MCF 10A (cell line): Measurements from ENCODE around the gene OR10R2. TPM values are rescaled to one million over a fixed set of nuclear protein-coding genes. Genes with fewer than 3 reads are reported as not detected.
A peak's percentile ranks its signal among the peaks of the same experiment; 100 is the strongest.

Experiments used
- BruUV-seq: library from RNA; stranded (reverse); fragments of 400-500 nt; replicated peaks from 2 replicates; lab custom pipeline; 2021; lab: Mats Ljungman, UMichigan
- CTCF ChIA-PET: fragments of 300-600 bp; sonication (Branson Sonifier 250); formaldehyde crosslinking; extraction: SDS; loops from one replicate; lab custom pipeline; 2021; ENCODE audit warnings: antibody characterized with exemption, inconsistent platforms; lab: Yijun Ruan, JAX
- POLR2A ChIA-PET: fragments of 300-600, 350-650 bp; sonication (Branson Sonifier 250); formaldehyde crosslinking; extraction: SDS; loops from one replicate; lab custom pipeline; 2020; ENCODE audit warnings: antibody characterized with exemption, inconsistent platforms; lab: Yijun Ruan, JAX
- DNase-seq: peaks from one replicate; pipeline ENCODE4 v3.0.0-alpha.2; 2018; ENCODE audit not compliant: unreplicated experiment
- H3K27ac Mint-ChIP-seq: one replicate; pipeline ENCODE4 v1.8.0; 2022; ENCODE audit warnings: mild to moderate bottlenecking, low read depth, mixed read lengths; ENCODE audit not compliant: unreplicated experiment
- H3K27me3 Mint-ChIP-seq: one replicate; pipeline ENCODE4 v1.8.0; 2022; ENCODE audit warnings: mixed read lengths; ENCODE audit not compliant: insufficient read depth, unreplicated experiment
- H3K36me3 Mint-ChIP-seq: one replicate; pipeline ENCODE4 v1.8.0; 2022; ENCODE audit warnings: mild to moderate bottlenecking, moderate library complexity, mixed read lengths; ENCODE audit not compliant: insufficient read depth, unreplicated experiment
- H3K4me1 Mint-ChIP-seq: one replicate; pipeline ENCODE4 v1.8.0; 2022; ENCODE audit warnings: mixed read lengths; ENCODE audit not compliant: insufficient read depth, unreplicated experiment
- H3K4me3 Mint-ChIP-seq: one replicate; pipeline ENCODE4 v1.8.0; 2022; ENCODE audit warnings: mild to moderate bottlenecking, moderate library complexity, mixed read lengths; ENCODE audit not compliant: unreplicated experiment
- H3K9me3 Mint-ChIP-seq: one replicate; pipeline ENCODE4 v1.8.0; 2022; ENCODE audit warnings: mixed read lengths; ENCODE audit not compliant: unreplicated experiment
- intact Hi-C: fragments of 100-400 bp; cut with micrococcal nuclease; formaldehyde crosslinking; loops from 2 replicates; pipeline ENCODE4 v1.14.1; 2022
- total RNA-seq: library from RNA; stranded (reverse); gene quantifications from 2 replicates; pipeline ENCODE4 v1.2.3, GENCODE V29; 2022
- TF ChIP-seq, protein P1 (sequence below): fragments of 200-600 bp; IDR thresholded peaks from one replicate; pipeline ENCODE4 v1.8.0; 2022; ENCODE audit warnings: antibody characterized with exemption, mild to moderate bottlenecking; ENCODE audit not compliant: unreplicated experiment

OR10R2 gene
- total RNA-seq, 1 experiment from 2014 or later, result not detected

DNA sequence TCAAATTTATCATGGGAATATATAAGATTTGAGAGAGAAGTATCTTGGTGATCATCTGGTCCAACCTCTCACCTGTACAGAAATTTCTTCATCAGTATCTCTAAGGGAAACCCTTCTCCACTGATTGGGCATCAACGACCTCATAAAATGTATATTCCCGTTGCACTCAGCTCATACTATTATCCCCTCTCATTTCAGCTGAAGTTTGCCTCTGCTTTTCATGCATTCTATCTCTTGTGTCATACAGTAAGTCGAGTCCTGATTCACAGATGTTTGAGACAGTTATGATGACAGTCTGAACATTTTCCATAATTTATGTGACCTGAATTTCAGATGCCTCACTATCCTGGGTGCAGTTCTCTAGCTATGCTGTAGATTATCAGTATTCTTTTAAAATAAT is 21.0 kb downstream of the OR10R2 start:
- Mint-ChIP-seq H3K27ac (no peak overlapping the region), H3K4me1 (no peaks in the 10 kb centered on the region), H3K36me3 (no peaks in the 10 kb centered on the region), H3K4me3 (no peak overlapping the region), H3K27me3 (peaks cover 74% of the 10 kb centered on the region), H3K9me3 (no peaks in the 10 kb centered on the region)
- CTCF ChIA-PET, result interaction anchor here (1.6 kb wide), 1 partner anchor 34 kb away, joined by 6 read pairs; no protein-coding TSS in a partner anchor
- TF ChIP-seq, protein P1, sequence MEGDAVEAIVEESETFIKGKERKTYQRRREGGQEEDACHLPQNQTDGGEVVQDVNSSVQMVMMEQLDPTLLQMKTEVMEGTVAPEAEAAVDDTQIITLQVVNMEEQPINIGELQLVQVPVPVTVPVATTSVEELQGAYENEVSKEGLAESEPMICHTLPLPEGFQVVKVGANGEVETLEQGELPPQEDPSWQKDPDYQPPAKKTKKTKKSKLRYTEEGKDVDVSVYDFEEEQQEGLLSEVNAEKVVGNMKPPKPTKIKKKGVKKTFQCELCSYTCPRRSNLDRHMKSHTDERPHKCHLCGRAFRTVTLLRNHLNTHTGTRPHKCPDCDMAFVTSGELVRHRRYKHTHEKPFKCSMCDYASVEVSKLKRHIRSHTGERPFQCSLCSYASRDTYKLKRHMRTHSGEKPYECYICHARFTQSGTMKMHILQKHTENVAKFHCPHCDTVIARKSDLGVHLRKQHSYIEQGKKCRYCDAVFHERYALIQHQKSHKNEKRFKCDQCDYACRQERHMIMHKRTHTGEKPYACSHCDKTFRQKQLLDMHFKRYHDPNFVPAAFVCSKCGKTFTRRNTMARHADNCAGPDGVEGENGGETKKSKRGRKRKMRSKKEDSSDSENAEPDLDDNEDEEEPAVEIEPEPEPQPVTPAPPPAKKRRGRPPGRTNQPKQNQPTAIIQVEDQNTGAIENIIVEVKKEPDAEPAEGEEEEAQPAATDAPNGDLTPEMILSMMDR, result no peak
- POLR2A ChIA-PET, result no interaction called here
- no TSS peak for BruUV-seq
- intact Hi-C loops, result no loop called here
- DNase-seq, result no peak

DNA sequence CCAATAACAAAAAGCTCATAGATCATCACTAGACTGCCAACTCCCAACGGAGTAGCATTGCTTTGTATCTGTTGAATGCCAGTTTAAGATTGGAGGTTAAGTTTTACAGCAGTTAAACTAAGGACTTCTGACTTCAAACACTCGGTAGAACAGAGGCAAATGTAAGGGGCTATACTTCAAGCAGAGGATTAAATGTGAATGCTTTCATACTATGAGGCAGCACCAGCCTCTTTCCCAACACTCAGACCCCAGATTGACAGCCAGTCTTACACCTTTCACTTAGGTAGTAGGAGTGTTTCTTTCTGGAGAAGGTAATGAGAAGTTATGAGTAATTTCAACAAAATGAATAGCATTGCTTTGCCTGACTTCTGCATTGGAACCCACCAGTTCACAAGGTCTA is 22.8 kb downstream of the OR10R2 start:
- POLR2A ChIA-PET, result no interaction called here
- Mint-ChIP-seq H3K27ac (no peak overlapping the region), H3K4me3 (no peak overlapping the region), H3K9me3 (no peaks in the 10 kb centered on the region), H3K4me1 (no peaks in the 10 kb centered on the region), H3K27me3 (peaks cover 70% of the 10 kb centered on the region), H3K36me3 (no peaks in the 10 kb centered on the region)
- TF ChIP-seq, protein P1, result no peak
- DNase-seq, result no peak
- CTCF ChIA-PET, result interaction anchor here (0.7 kb wide), 1 partner anchor 189 kb away, joined by 3 read pairs; no protein-coding TSS in a partner anchor
- no TSS peak for BruUV-seq
- intact Hi-C loops, result loop anchor here (5.0 kb wide), 1 partner anchor 292 kb away; no protein-coding TSS in a partner anchor

DNA sequence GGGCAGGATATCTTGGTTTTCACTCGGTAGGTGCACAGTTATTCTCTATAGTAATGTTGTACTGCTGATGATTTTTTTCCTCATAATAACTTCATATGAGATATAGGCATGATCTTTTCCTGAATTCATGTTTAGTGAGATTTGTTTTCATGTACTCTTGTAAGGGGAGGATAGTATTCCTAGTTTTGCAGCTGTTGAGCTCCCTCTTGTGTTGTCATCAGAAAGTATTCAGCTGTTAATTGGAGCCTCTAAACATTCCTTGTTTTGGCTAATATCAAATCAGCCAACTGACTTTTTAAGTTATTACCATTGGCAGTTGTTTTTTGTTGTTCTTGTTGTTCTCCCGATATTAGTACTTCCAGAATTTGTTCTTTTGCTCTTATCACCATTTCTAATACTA is 24.4 kb downstream of the OR10R2 start:
- ChIA-PET CTCF (interaction anchor here (0.6 to 0.9 kb wide), 5 partner anchors 41 to 462 kb away, joined by 3 read pairs; no protein-coding TSS in a partner anchor), POLR2A (no interaction called here)
- no peak overlapping the region for H3K27ac Mint-ChIP-seq
- H3K27me3 Mint-ChIP-seq, result peaks cover 74% of the 10 kb centered on the region
- intact Hi-C loops, result loop anchor here (5.0 kb wide), 1 partner anchor 294 kb away; no protein-coding TSS in a partner anchor
- no peaks in the 10 kb centered on the region for H3K36me3 Mint-ChIP-seq
- BruUV-seq, result no TSS peak
- TF ChIP-seq, protein P1, result peak; percentile 25
- no peak overlapping the region for H3K4me3 Mint-ChIP-seq
- no peaks in the 10 kb centered on the region for H3K9me3 Mint-ChIP-seq
- H3K4me1 Mint-ChIP-seq, result no peaks in the 10 kb centered on the region
- peak; percentile 47 for DNase-seq

DNA sequence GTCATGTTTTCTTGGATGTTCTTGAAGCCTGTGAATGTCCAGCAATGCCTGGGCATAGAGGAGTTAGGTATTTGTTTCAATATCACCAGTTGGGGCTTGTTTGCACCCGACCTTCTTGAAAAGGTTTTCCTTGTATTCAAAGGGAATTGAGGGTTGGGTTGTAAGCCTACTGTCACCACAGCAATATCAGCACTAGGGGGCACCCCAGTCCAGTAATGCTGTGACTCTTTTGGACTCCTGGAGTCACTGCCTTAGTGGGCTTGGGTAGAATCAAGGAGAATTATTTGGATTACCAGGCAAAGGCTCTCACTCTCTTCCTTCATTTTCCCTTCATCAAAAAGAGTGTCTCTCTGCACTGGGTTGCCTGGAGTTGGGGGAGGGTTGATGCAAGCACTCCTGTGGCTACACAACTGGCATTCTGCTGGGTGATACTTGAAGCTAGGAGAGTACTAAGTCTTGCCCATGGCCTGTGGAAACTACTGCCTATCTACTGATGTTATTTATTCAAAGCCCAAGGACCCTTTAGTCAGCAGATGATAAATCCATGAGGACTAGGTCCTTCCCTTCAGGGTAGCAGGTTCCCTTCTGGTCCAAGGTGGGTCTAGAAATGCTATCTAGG is 34.5 kb downstream of the OR10R2 start:
- DNase-seq, result peak; percentile 61
- intact Hi-C loops, result loop anchor here (1.0 kb wide), 2 partner anchors 492 to 566 kb away; no protein-coding TSS in a partner anchor

More for the DNA sequence above, 34.5 kb downstream of the OR10R2 start:
- Mint-ChIP-seq H3K27me3 (peaks cover 83% of the 10 kb centered on the region), H3K36me3 (no peaks in the 10 kb centered on the region), H3K4me3 (no peak overlapping the region), H3K9me3 (no peaks in the 10 kb centered on the region), H3K27ac (no peak overlapping the region), H3K4me1 (no peaks in the 10 kb centered on the region)
- ChIA-PET CTCF (interaction anchor here (0.6 to 1.3 kb wide), 11 partner anchors 13 to 1373 kb away, joined by 3 to 5 read pairs (median 3); no protein-coding TSS in a partner anchor), POLR2A (no interaction called here)
- no TSS peak for BruUV-seq
- TF ChIP-seq, protein P1, result peak; percentile 63
